BE2C (cell line): Measurements from ENCODE around the gene PSD.

Experiments
- DNase-seq: peaks from one replicate; pipeline ENCODE4 v3.0.0-alpha.2; 2020
- H3K27me3 ChIP-seq: fragments of 250-450 bp; sonication (Bioruptor Pico); 2 replicates; pipeline ENCODE4 v1.5.1; 2020; ENCODE audit warnings: mild to moderate bottlenecking
- H3K36me3 ChIP-seq: fragments of 250-450 bp; sonication (Bioruptor Pico); 2 replicates; pipeline ENCODE4 v1.5.1; 2020; ENCODE audit warnings: mild to moderate bottlenecking
- H3K4me1 ChIP-seq: fragments of 250-450 bp; sonication (Bioruptor Pico); 2 replicates; pipeline ENCODE4 v1.5.1; 2020
- H3K4me3 ChIP-seq: 2 replicates; pipeline ENCODE4 v1.5.1; 2011; ENCODE audit warnings: low read depth, low read length
- H3K9me3 ChIP-seq: fragments of 250-450 bp; sonication (Bioruptor Pico); 2 replicates; pipeline ENCODE4 v1.5.1; 2020
- TF ChIP-seq, protein P1 (sequence below): IDR thresholded peaks from 2 replicates; pipeline ENCODE4 v1.5.1; 2012; ENCODE audit warnings: mild to moderate bottlenecking, low read depth, low read length

Gene PSD

DNA sequence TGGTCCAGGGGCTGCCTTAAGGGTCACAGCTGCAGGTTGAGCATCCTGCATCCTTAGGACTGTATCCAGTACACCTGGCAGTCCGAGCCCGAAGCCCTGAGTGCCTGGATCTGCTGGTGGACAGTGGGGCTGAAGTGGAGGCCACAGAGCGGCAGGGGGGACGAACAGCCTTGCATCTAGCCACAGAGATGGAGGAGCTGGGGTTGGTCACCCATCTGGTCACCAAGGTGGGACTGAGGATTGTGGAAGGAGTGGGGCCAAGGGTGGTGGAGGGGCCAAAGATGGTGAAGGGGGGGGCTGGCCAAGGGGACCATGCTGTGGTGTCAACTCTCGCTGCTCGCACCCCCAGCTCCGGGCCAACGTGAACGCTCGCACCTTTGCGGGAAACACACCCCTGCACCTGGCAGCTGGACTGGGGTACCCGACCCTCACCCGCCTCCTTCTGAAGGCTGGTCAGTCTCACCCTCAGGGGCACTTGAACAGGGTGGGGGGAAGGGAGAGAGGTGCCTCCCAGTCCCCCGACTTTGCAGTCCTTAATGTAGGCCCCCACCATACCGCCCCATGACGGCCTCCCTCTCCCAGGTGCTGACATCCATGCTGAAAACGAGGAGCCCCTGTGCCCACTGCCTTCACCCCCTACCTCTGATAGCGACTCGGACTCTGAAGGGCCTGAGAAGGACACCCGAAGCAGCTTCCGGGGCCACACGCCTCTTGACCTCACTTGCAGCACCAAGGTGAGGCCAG is 17.8 kb downstream of the PSD start:
- peaks cover 23% of the 10 kb centered on the region for H3K36me3 ChIP-seq

GRCh38 chr10:102400076-102400475 is 18.5 kb downstream of the PSD start:
- Histone ChIP-seq H3K36me3 (peaks cover 23% of the 10 kb centered on the region), H3K4me3 (no peak overlapping the region), H3K4me1 (peaks cover 3% of the 10 kb centered on the region; the same call in 1 of the 2 replicates), H3K9me3 (no peaks in the 10 kb centered on the region), H3K27me3 (no peaks in the 10 kb centered on the region)
- TF ChIP-seq, protein P1, sequence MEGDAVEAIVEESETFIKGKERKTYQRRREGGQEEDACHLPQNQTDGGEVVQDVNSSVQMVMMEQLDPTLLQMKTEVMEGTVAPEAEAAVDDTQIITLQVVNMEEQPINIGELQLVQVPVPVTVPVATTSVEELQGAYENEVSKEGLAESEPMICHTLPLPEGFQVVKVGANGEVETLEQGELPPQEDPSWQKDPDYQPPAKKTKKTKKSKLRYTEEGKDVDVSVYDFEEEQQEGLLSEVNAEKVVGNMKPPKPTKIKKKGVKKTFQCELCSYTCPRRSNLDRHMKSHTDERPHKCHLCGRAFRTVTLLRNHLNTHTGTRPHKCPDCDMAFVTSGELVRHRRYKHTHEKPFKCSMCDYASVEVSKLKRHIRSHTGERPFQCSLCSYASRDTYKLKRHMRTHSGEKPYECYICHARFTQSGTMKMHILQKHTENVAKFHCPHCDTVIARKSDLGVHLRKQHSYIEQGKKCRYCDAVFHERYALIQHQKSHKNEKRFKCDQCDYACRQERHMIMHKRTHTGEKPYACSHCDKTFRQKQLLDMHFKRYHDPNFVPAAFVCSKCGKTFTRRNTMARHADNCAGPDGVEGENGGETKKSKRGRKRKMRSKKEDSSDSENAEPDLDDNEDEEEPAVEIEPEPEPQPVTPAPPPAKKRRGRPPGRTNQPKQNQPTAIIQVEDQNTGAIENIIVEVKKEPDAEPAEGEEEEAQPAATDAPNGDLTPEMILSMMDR: no peak
- no peak for DNase-seq

More for the DNA sequence above, 17.8 kb downstream of the PSD start:
- Histone ChIP-seq H3K4me3 (no peak overlapping the region), H3K9me3 (no peaks in the 10 kb centered on the region), H3K27me3 (no peaks in the 10 kb centered on the region), H3K4me1 (peaks cover 3% of the 10 kb centered on the region; the same call in 1 of the 2 replicates)
- TF ChIP-seq, protein P1: no peak
- DNase-seq: no peak

GRCh38 chr10:102399217-102400021 is 19.2 kb downstream of the PSD start:
- TF ChIP-seq, protein P1: peak; percentile 77
- no peaks in the 10 kb centered on the region for H3K9me3 ChIP-seq
- peak; percentile 89 for DNase-seq
- H3K27me3 ChIP-seq: no peaks in the 10 kb centered on the region
- peaks cover 20% of the 10 kb centered on the region for H3K36me3 ChIP-seq
- H3K4me3 ChIP-seq: peak overlapping the region; percentile 59
- H3K4me1 ChIP-seq: peaks cover 3% of the 10 kb centered on the region; the same call in 1 of the 2 replicates

DNA sequence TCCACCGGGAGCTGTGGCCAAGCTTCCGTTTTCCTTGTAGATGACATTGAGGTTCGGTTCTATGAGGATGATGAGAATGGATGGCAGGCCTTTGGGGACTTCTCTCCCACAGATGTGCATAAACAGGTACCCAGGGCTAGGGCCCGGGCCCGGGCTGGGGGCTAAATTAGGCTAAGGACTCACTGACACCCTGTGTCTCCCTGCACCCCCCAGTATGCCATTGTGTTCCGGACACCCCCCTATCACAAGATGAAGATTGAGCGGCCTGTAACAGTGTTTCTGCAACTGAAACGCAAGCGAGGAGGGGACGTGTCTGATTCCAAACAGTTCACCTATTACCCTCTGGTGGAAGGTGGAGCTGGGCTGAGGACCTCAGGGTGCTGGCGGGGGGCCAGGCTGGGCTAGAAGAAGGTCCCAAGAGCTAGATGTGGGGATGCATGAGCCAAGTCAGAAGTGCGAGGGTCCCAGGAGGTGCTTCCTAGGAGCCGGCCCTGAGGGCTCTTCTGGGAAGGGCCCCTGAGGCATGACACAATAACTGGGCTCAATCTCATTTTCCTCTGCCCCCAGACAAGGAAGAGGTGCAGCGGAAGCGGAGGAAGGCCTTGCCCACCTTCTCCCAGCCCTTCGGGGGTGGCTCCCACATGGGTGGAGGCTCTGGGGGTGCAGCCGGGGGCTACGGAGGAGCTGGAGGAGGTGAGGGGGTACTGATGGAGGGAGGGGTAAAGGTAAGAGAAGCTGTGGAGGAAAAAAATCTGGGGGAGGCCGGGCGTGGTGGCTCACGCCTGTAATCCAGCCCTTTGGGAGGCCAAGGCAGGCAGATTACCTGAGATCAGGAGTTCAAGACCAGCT is 20.2 kb downstream of the PSD start:
- Histone ChIP-seq H3K4me3 (peak overlapping the region; percentile 59; the same call in 1 of the 2 replicates), H3K4me1 (peaks cover 3% of the 10 kb centered on the region; the same call in 1 of the 2 replicates), H3K27me3 (no peaks in the 10 kb centered on the region), H3K36me3 (peaks cover 14% of the 10 kb centered on the region), H3K9me3 (no peaks in the 10 kb centered on the region)
- TF ChIP-seq, protein P1: no peak
- DNase-seq: no peak

DNA sequence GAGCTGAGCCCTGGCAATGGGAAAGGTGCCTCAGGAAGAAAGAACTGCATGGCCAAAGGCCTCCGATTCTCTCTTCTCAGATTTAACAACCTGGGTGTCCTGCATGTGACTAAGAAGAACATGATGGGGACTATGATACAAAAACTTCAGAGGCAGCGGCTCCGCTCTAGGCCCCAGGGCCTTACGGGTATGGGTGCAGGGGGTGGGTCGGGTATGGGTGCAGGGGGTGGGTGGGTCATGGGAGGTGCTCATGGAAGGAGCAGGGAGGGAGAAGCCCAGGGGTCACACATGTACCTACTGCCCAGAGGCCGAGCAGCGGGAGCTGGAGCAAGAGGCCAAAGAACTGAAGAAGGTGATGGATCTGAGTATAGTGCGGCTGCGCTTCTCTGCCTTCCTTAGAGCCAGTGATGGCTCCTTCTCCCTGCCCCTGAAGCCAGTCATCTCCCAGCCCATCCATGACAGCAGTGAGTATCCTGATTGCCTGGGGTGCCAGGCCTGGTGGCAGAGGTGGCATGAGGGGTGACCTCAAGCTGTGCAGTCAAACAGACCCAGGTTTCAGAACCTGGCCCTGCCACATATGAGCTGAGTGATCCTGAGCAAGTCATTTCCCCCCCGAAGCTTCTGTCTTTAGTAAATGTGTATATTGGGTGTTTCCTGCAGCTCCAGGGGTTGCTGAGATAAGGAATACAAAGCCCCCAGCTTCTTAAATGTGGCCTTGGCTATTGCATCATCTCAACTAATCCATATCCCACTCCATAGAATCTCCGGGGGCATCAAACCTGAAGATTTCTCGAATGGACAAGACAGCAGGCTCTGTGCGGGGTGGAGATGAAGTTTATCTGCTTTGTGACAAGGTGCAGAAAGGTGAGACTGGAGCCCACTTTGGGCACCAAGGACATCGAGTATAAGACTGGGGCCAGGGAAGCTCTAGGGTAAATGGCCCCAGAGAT is 21.1 kb downstream of the PSD start:
- Histone ChIP-seq H3K36me3 (peaks cover 9% of the 10 kb centered on the region), H3K27me3 (no peaks in the 10 kb centered on the region), H3K9me3 (no peaks in the 10 kb centered on the region), H3K4me1 (peaks cover 3% of the 10 kb centered on the region; the same call in 1 of the 2 replicates), H3K4me3 (no peak overlapping the region)
- TF ChIP-seq, protein P1: no peak
- no peak for DNase-seq
